Activated CD4-positive, alpha-beta T cell treated with anti-CD3 and anti-CD28 coated beads, Interleukin-2, amount 10 ng/mL, durations not matched to agents 24 days and 14 days (primary cell): Measurements from ENCODE around the gene MPV17L. TPM values are rescaled to one million over a fixed set of nuclear protein-coding genes. Genes with fewer than 3 reads are reported as not detected.
"Not testable (repeated sequence)": the region's sequence is repeated elsewhere in the genome, so short reads cannot be mapped to it uniquely, and the experiment has no call there.

Experiments
- DNase-seq: peaks from one replicate; pipeline ENCODE4 v3.0.0; 2022
- H3K27ac Mint-ChIP-seq: one replicate; pipeline ENCODE4 v1.8.0; 2022; ENCODE audit warnings: mild to moderate bottlenecking, mixed read lengths
- H3K27me3 Mint-ChIP-seq: one replicate; pipeline ENCODE4 v1.8.0; 2022; ENCODE audit warnings: mixed read lengths
- H3K36me3 Mint-ChIP-seq: one replicate; pipeline ENCODE4 v1.8.0; 2022; ENCODE audit warnings: low read depth, mild to moderate bottlenecking, mixed read lengths
- H3K4me1 Mint-ChIP-seq: one replicate; pipeline ENCODE4 v1.8.0; 2021; ENCODE audit warnings: mixed read lengths
- H3K4me3 Mint-ChIP-seq: one replicate; pipeline ENCODE4 v1.8.0; 2022; ENCODE audit warnings: mild to moderate bottlenecking, moderate library complexity, mixed read lengths
- H3K9me3 Mint-ChIP-seq: one replicate; pipeline ENCODE4 v1.8.0; 2021; ENCODE audit warnings: mixed read lengths
- intact Hi-C: fragments of 100-400 bp; cut with micrococcal nuclease; formaldehyde crosslinking; loops from one replicate; pipeline ENCODE4 v1.15.1; 2023
- total RNA-seq: library from RNA; stranded (reverse); gene quantifications from 2 replicates; pipeline ENCODE4 v1.2.3, GENCODE V29; 2022

Gene MPV17L
- 0.09 and 0.21 TPM in 2 replicates for total RNA-seq

- intact Hi-C loops, H3K4me3 Mint-ChIP-seq, H3K27ac Mint-ChIP-seq, DNase-seq, H3K36me3 Mint-ChIP-seq, H3K4me1 Mint-ChIP-seq, H3K9me3 Mint-ChIP-seq: not testable (repeated sequence)
- H3K27me3 Mint-ChIP-seq: peaks cover 29% of the 10 kb centered on the region
Observed at GRCh38 chr16:15395631-15396508, at the start of gene MPV17L. Gene MPV17L, plus strand, starts transcription at chr16:15395754. Its CDS starts 144 bp downstream, at chr16:15395898.

DNA sequence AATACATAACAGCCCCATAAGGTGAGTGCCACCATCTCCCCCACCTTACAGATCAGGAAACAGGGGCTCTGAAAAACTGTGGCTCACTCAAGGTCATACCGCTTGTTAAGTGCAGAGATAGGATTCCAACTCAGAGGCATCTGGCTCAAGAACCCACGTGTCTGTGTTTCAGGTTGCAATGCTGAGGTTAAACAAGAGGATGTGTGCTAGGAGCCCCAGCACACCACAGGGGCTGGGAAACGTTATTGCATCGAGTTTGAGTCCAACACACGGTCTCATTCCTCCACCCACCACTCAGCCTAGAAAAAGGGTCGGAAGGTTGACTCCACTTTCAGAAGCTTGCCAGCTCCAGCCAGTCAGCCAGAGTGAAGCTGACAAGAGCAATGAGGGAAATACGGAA, 46.8 kb upstream of the MPV17L start:
- H3K9me3 Mint-ChIP-seq, H3K4me3 Mint-ChIP-seq, DNase-seq, H3K27ac Mint-ChIP-seq, H3K4me1 Mint-ChIP-seq, intact Hi-C loops, H3K27me3 Mint-ChIP-seq, H3K36me3 Mint-ChIP-seq: not testable (repeated sequence)

DNA sequence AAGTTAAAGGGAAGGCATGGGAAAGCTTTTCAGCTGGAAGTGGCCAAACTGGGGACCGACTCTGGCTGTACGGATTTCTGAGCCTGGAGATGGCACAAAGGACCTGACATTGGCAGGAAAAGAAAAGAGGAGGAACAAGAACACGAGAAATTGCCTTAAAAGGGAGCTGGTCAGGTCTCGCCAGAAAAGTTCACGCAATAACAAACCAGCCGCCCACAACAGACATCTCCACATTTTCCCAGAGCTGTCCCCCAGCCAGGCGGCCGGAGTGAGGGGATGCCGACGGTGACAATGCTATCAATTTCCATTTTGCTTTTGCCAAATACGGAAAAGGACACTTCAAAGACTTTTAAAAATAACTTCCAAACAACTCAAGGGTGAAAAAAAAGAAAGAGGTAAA, 44.3 kb upstream of the MPV17L start:
- intact Hi-C loops, H3K27ac Mint-ChIP-seq, H3K4me3 Mint-ChIP-seq, H3K4me1 Mint-ChIP-seq, H3K36me3 Mint-ChIP-seq, H3K9me3 Mint-ChIP-seq, H3K27me3 Mint-ChIP-seq, DNase-seq: not testable (repeated sequence)

- H3K4me3 Mint-ChIP-seq, H3K27me3 Mint-ChIP-seq, H3K4me1 Mint-ChIP-seq, H3K27ac Mint-ChIP-seq, intact Hi-C loops, DNase-seq, H3K9me3 Mint-ChIP-seq, H3K36me3 Mint-ChIP-seq: not testable (repeated sequence)
Observed at GRCh38 chr16:15351745-15352144, 43.8 kb upstream of the MPV17L start.

- intact Hi-C loops, H3K27me3 Mint-ChIP-seq, DNase-seq, H3K9me3 Mint-ChIP-seq, H3K4me1 Mint-ChIP-seq, H3K27ac Mint-ChIP-seq, H3K36me3 Mint-ChIP-seq, H3K4me3 Mint-ChIP-seq: not testable (repeated sequence)
Observed at GRCh38 chr16:15352852-15353251, 42.7 kb upstream of the MPV17L start.

DNA sequence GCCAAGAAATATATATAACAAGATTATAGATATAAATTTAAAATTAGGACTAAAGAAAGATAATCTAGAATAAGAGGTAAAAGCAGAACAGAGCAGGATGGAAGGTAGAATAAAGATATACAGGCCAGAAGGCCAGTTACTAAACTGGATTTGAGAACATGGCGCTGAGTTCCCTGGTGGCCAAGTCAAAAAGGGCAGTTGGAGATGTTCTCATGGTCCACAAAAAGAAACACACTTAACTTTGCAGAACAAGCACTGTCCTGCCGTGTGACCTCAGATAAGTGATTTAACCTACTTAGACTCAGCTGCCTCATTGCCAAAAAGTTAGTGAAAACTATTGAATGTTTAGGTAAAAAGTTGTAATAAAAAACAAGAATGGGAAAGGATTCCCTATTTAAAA, 40.7 kb upstream of the MPV17L start:
- intact Hi-C loops, DNase-seq, H3K36me3 Mint-ChIP-seq, H3K27me3 Mint-ChIP-seq, H3K4me3 Mint-ChIP-seq, H3K27ac Mint-ChIP-seq, H3K4me1 Mint-ChIP-seq, H3K9me3 Mint-ChIP-seq: not testable (repeated sequence)

GRCh38 chr16:15357495-15357894, 38.1 kb upstream of the MPV17L start:
- H3K36me3 Mint-ChIP-seq, intact Hi-C loops, DNase-seq, H3K4me3 Mint-ChIP-seq, H3K4me1 Mint-ChIP-seq, H3K27ac Mint-ChIP-seq, H3K27me3 Mint-ChIP-seq, H3K9me3 Mint-ChIP-seq: not testable (repeated sequence)

GRCh38 chr16:15378194-15378593, 17.4 kb upstream of the MPV17L start, which contains the start of gene NPIPA5:
Gene NPIPA5, minus strand, starts transcription at chr16:15378294. Its CDS starts 0 bp downstream, at chr16:15378294.
- intact Hi-C loops, H3K9me3 Mint-ChIP-seq, H3K36me3 Mint-ChIP-seq, DNase-seq, H3K27me3 Mint-ChIP-seq, H3K4me3 Mint-ChIP-seq, H3K4me1 Mint-ChIP-seq, H3K27ac Mint-ChIP-seq: not testable (repeated sequence)

DNA sequence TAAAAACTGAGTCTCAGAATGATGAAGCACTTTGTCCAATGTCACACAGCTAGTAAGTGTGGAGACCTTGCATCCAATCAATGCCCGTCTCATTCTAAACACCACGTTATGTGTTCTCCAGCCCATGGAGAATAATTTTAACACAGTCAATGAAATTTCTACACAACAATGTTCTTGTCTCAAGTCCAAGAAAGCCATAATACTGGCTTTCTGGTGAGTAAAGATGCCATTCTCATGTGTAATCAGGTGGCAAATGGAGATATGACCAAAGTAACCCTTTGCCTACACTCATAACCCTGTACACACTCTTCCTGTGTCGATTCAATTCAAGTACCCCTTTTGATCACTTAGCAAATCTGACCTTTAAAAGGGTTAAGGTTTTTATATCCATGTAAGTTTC, 12.7 kb upstream of the MPV17L start:
- DNase-seq, H3K27me3 Mint-ChIP-seq, intact Hi-C loops, H3K9me3 Mint-ChIP-seq, H3K4me3 Mint-ChIP-seq, H3K36me3 Mint-ChIP-seq, H3K27ac Mint-ChIP-seq, H3K4me1 Mint-ChIP-seq: not testable (repeated sequence)

DNA sequence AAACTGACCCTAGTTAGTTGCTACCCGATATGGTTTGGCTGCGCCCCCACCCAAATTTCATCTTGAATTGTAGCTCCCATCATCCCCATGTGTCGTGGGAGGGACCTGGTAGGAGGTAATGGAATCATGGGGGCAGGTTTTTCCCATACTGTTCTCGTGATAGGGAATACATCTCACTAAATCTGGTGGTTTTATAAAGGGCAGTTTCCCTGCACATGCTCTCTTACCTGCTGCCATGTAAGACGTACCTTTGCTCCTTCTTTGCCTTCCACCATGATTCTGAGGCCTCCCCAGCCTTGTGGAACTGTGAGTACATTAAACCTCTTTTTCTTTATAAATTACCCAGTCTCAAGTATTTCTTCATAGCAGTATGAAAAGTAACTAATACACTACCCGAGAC, 7.5 kb upstream of the MPV17L start:
- H3K4me3 Mint-ChIP-seq, H3K9me3 Mint-ChIP-seq, DNase-seq, H3K27ac Mint-ChIP-seq, H3K27me3 Mint-ChIP-seq, intact Hi-C loops, H3K36me3 Mint-ChIP-seq, H3K4me1 Mint-ChIP-seq: not testable (repeated sequence)

DNA sequence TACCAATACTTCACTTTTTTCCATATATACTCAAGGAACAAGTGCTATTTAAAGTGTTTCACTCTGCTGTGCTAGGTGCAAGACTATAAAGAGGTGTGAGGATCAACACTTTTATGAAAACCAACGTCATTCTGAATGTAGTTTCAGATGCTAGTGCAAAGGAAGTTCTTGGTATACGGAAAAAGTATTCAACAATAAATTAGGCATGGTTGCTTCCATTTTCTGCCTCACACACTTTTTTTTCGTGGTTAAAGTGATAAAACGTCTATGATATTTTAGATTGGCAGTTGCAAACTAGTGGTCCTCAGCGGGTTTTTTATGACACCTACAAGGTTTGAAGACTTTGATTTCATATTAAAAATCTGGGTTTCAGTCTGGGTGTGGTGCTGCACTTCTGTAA, 5.6 kb upstream of the MPV17L start:
- DNase-seq, H3K27ac Mint-ChIP-seq, H3K4me1 Mint-ChIP-seq, H3K36me3 Mint-ChIP-seq, H3K4me3 Mint-ChIP-seq, H3K9me3 Mint-ChIP-seq, intact Hi-C loops: not testable (repeated sequence)
- H3K27me3 Mint-ChIP-seq: peaks cover 11% of the 10 kb centered on the region

- H3K27ac Mint-ChIP-seq, DNase-seq, intact Hi-C loops, H3K36me3 Mint-ChIP-seq, H3K4me1 Mint-ChIP-seq, H3K9me3 Mint-ChIP-seq, H3K4me3 Mint-ChIP-seq: not testable (repeated sequence)
- H3K27me3 Mint-ChIP-seq: peaks cover 26% of the 10 kb centered on the region
Observed at GRCh38 chr16:15393025-15393424, 2.5 kb upstream of the MPV17L start.

DNA sequence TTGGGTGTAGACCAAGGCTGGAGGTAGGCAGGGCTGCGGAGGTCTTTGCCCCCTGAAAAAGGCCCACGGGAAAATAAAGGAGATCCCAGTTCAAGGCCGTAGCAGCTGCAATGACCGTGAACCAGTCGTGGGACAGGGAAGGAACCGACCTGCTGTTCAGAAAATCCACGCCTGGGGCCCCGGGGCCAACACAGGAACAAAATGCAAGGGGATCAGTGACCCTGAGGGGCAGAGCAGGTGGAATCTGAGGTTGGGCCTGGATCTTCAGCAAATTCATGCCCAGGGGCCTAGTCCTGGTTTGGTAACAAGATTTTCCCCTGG, 915 bp downstream of the MPV17L start:
- H3K4me3 Mint-ChIP-seq, H3K9me3 Mint-ChIP-seq, H3K27ac Mint-ChIP-seq, intact Hi-C loops, H3K36me3 Mint-ChIP-seq, DNase-seq, H3K4me1 Mint-ChIP-seq: not testable (repeated sequence)
- peaks cover 29% of the 10 kb centered on the region for H3K27me3 Mint-ChIP-seq

DNA sequence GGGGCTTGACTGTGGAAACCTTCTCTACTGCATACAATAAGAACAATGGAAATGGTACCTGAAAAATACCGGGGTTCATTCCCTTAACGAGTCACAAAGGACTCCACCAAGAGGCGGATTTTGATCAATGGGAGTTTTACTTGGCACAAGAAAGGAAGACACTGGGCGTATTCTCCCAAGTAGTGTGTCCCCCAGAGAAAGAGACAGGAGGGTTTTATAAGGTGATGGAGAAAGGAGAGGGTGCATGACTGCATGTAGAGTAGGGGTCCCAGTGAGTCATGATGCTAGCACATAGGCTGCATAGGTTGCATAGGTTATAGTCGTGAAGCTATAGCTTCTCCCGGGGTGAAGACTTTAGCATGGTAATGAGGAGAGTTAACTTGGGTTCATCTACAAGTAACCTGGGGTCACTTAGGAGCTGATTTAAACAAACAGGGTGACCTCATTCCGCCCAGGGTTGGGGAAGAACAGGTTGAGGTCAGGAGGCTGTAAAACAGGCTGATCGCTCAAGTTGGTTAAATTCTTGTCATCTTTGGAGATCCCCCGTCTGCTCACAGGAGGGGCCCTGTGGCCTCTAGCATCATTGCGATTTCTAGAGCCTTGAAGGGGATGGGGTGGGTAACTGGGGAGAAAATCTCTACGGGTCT, 1.5 kb downstream of the MPV17L start:
- Mint-ChIP-seq H3K4me3 (no peak overlapping the region), H3K4me1 (no peaks in the 10 kb centered on the region), H3K27ac (no peak overlapping the region), H3K36me3 (no peaks in the 10 kb centered on the region), H3K9me3 (no peaks in the 10 kb centered on the region), H3K27me3 (peaks cover 29% of the 10 kb centered on the region)
- DNase-seq: no peak
- intact Hi-C loops: no loop called here
